SK-N-SH treated with all-trans-retinoic acid at 6 μM for 48 hours (cell line): ENCODE data around the gene RHBDF2.

Experiments used
- ESRRG ChIP-seq: fragments of 250-450 bp; sonication (Bioruptor Pico); IDR thresholded peaks from 2 replicates; pipeline ENCODE4 v1.6.1; 2021; ENCODE audit warnings: mild to moderate bottlenecking
- ISL1 ChIP-seq: fragments of 250-450 bp; sonication (Bioruptor Pico); IDR thresholded peaks from 2 replicates; pipeline ENCODE4 v2.1.2; 2022; ENCODE audit warnings: mild to moderate bottlenecking, moderate library complexity
- TF ChIP-seq, protein P1 (sequence below): fragments of 250-450 bp; sonication (Bioruptor Pico); IDR thresholded peaks from 2 replicates; pipeline ENCODE4 v1.8.0; 2021; ENCODE audit warnings: low read depth, mild to moderate bottlenecking, moderate library complexity, borderline replicate concordance

DNA sequence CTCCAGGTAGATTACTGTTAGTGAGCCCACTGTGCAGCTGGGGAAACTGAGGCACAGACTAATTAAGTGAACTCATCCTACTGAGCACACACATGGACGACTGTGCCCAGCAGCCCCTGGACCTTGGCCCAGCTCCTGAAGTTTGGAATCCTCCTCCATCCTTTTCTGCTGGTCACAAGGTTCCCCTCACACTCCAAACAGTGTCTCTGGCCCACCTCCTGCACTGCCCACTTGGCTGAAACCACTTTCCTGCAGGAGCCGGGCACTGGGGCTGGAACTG is 3.6 kb downstream of the RHBDF2 start:
- TF ChIP-seq, protein P1, sequence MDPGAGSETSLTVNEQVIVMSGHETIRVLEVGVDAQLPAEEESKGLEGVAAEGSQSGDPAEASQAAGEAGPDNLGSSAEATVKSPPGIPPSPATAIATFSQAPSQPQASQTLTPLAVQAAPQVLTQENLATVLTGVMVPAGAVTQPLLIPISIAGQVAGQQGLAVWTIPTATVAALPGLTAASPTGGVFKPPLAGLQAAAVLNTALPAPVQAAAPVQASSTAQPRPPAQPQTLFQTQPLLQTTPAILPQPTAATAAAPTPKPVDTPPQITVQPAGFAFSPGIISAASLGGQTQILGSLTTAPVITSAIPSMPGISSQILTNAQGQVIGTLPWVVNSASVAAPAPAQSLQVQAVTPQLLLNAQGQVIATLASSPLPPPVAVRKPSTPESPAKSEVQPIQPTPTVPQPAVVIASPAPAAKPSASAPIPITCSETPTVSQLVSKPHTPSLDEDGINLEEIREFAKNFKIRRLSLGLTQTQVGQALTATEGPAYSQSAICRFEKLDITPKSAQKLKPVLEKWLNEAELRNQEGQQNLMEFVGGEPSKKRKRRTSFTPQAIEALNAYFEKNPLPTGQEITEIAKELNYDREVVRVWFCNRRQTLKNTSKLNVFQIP (CRISPR knock-in tag), result no peak
- no peak for TF ChIP-seq ESRRG (CRISPR knock-in tag)
- TF ChIP-seq ISL1 (CRISPR knock-in tag), result no peak
